Activated naive CD8-positive, alpha-beta T cell (primary cell): ENCODE results near the gene FHL1.

Experiments
- H3K27ac Mint-ChIP-seq: one replicate; pipeline ENCODE4 v1.8.0; 2021; ENCODE audit warnings: mixed read lengths
- H3K27me3 Mint-ChIP-seq: one replicate; pipeline ENCODE4 v1.8.0; 2021; ENCODE audit warnings: mixed read lengths
- H3K36me3 Mint-ChIP-seq: one replicate; pipeline ENCODE4 v1.8.0; 2021; ENCODE audit warnings: mixed read lengths
- H3K4me1 Mint-ChIP-seq: one replicate; pipeline ENCODE4 v1.8.0; 2021; ENCODE audit warnings: low read depth, mixed read lengths
- H3K4me3 Mint-ChIP-seq: one replicate; pipeline ENCODE4 v1.8.0; 2021; ENCODE audit warnings: mild to moderate bottlenecking, mixed read lengths
- H3K9me3 Mint-ChIP-seq: one replicate; pipeline ENCODE4 v1.8.0; 2021; ENCODE audit warnings: low read depth, mixed read lengths

Gene FHL1

GRCh38 chrX:136260776-136261175, 113.4 kb downstream of the FHL1 start:
- no peak overlapping the region for H3K4me3 Mint-ChIP-seq
- H3K36me3 Mint-ChIP-seq, result no peaks in the 10 kb centered on the region
- H3K9me3 Mint-ChIP-seq, result no peaks in the 10 kb centered on the region
- H3K4me1 Mint-ChIP-seq, result peaks cover 12% of the 10 kb centered on the region
- no peak overlapping the region for H3K27ac Mint-ChIP-seq
- no peaks in the 10 kb centered on the region for H3K27me3 Mint-ChIP-seq
